ENCODE measurements around the gene RIOK3. TPM values are rescaled to one million over a fixed set of nuclear protein-coding genes. Genes with fewer than 3 reads are reported as not detected.
"Not testable (repeated sequence)": the region's sequence is repeated elsewhere in the genome, so short reads cannot be mapped to it uniquely, and the experiment has no call there.

RIOK3 gene
- total RNA-seq, 2 experiments from 2014 or later: 74.7 to 81.3 TPM

- intact Hi-C loops (cut with micrococcal nuclease): no loop called here
- Mint-ChIP-seq H3K27ac (no peak overlapping the region), H3K4me1 (ENCODE audit: low read depth) (peaks cover 9% of the 10 kb centered on the region), H3K27me3 (no peaks in the 10 kb centered on the region), H3K4me3 (no peak overlapping the region), H3K9me3 (no peaks in the 10 kb centered on the region), H3K36me3 (ENCODE audit: low read depth) (peaks cover 9% of the 10 kb centered on the region)
- ATAC-seq: peak; percentile 80
- POLR2A ChIA-PET: interaction anchor here (0.5 to 1.4 kb wide), 3 partner anchors 11 to 404 kb away, joined by 3 read pairs; no protein-coding TSS in a partner anchor
- peak; percentile 43 for DNase-seq
- CTCF ChIA-PET: no interaction called here
- no peak for TF ChIP-seq CTCF (IDR thresholded peaks at IDR 0.05)
Observed at GRCh38 chr18:23422751-23423418, 30.2 kb upstream of the RIOK3 start.

- Mint-ChIP-seq H3K9me3 (peaks cover 4% of the 10 kb centered on the region), H3K4me3 (no peak overlapping the region), H3K4me1 (ENCODE audit: low read depth) (peaks cover 9% of the 10 kb centered on the region), H3K27me3 (no peaks in the 10 kb centered on the region), H3K27ac (no peak overlapping the region), H3K36me3 (ENCODE audit: low read depth) (peaks cover 18% of the 10 kb centered on the region)
- intact Hi-C loops (cut with micrococcal nuclease): no loop called here
- TF ChIP-seq CTCF (IDR thresholded peaks at IDR 0.05): no peak
- no peak for ATAC-seq
- no peak for DNase-seq
- CTCF ChIA-PET: no interaction called here
- POLR2A ChIA-PET: no interaction called here
Observed at GRCh38 chr18:23424616-23425015, 28.5 kb upstream of the RIOK3 start.

GRCh38 chr18:23428821-23429220, 24.3 kb upstream of the RIOK3 start:
- no peak overlapping the region for H3K4me3 Mint-ChIP-seq
- H3K4me1 Mint-ChIP-seq (ENCODE audit: low read depth): no peaks in the 10 kb centered on the region
- DNase-seq (no peak), ATAC-seq (no peak)
- peaks cover 21% of the 10 kb centered on the region for H3K36me3 Mint-ChIP-seq (ENCODE audit: low read depth)
- no peaks in the 10 kb centered on the region for H3K27me3 Mint-ChIP-seq
- POLR2A ChIA-PET: interaction anchor here (0.7 kb wide), 1 partner anchor 8 kb away, joined by 3 read pairs; no protein-coding TSS in a partner anchor
- TF ChIP-seq CTCF (IDR thresholded peaks at IDR 0.05): no peak
- peaks cover 4% of the 10 kb centered on the region for H3K9me3 Mint-ChIP-seq
- no peak overlapping the region for H3K27ac Mint-ChIP-seq
- intact Hi-C loops (cut with micrococcal nuclease): no loop called here
- CTCF ChIA-PET: interaction anchor here (1.5 kb wide), 1 partner anchor 12 kb away, joined by 4 read pairs; no protein-coding TSS in a partner anchor

- H3K9me3 Mint-ChIP-seq; POLR2A ChIA-PET; H3K27me3 Mint-ChIP-seq; ATAC-seq; H3K4me1 Mint-ChIP-seq (ENCODE audit: low read depth); intact Hi-C loops (cut with micrococcal nuclease); DNase-seq; H3K4me3 Mint-ChIP-seq; H3K27ac Mint-ChIP-seq: not testable (repeated sequence)
- peaks cover 21% of the 10 kb centered on the region for H3K36me3 Mint-ChIP-seq (ENCODE audit: low read depth)
- CTCF ChIA-PET: interaction anchor here (1.5 kb wide), 1 partner anchor 12 kb away, joined by 4 read pairs; no protein-coding TSS in a partner anchor
Observed at GRCh38 chr18:23429538-23429937, 23.5 kb upstream of the RIOK3 start.

GRCh38 chr18:23433360-23433759, 19.7 kb upstream of the RIOK3 start:
- no peak for TF ChIP-seq CTCF (IDR thresholded peaks at IDR 0.05)
- ChIA-PET POLR2A (interaction anchor here (0.6 kb wide), 1 partner anchor 413 kb away, joined by 3 read pairs; no protein-coding TSS in a partner anchor), CTCF (interaction anchor here (1.5 to 2.0 kb wide), 2 partner anchors 65 to 301 kb away, joined by 4 to 6 read pairs; no protein-coding TSS in a partner anchor)
- intact Hi-C loops (cut with micrococcal nuclease): no loop called here
- Mint-ChIP-seq H3K9me3 (peaks cover 4% of the 10 kb centered on the region), H3K4me1 (ENCODE audit: low read depth) (peaks cover 7% of the 10 kb centered on the region), H3K36me3 (ENCODE audit: low read depth) (peaks cover 13% of the 10 kb centered on the region), H3K27me3 (no peaks in the 10 kb centered on the region), H3K4me3 (no peak overlapping the region), H3K27ac (no peak overlapping the region)
- no peak for ATAC-seq
- no peak for DNase-seq

All from activated CD8-positive, alpha-beta T cell treated with anti-CD3 and anti-CD28 coated beads for 36 hours (primary cell).